GM15510 (cell line): ENCODE results near the gene MIPOL1.

Experiments used
- POLR2A ChIP-seq: IDR thresholded peaks from 3 replicates; pipeline ENCODE4 v1.6.1; 2011; ENCODE audit warnings: borderline replicate concordance; ENCODE audit not compliant: insufficient read length; ENCODE audit errors: extremely low read depth

The MIPOL1 gene

DNA sequence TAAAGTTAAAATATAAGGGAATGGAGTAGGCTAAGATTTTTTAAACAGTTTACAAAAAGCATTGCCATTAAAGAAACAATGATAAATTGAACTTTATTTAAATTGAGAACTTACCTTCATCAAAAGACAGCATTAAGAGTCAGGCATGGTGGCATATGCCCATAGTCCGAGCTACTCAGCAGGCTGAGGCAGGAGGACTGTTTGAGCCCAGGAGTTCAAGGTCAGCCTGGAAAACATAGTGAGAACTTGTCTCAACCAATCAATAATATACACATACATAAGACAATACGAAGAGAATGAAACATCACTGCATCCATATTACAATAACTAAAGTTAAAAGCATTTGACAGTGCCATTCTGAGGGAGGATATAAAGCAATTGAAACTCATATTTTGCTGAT is 299.7 kb downstream of the MIPOL1 start:
- TF ChIP-seq POLR2A: no peak

DNA sequence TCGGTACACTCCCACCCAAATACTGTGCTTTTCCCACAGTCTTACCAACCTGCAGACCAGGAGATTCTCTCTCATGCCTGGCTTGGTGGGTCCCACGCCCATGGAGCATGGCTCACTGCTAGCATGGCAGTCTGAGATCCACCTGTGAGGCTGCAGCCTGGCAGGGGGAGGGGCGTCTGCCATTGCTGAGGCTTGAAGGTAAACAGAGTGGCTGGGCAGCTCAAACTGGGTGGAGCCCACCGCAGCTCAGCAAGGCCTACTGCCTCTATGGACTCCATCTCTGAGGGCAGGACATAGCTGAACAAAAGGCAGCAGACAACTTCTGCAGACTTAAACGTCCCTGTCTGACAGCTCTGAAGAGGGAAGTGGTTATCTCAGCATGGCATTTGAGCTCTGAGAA is 304.1 kb downstream of the MIPOL1 start:
- no peak for TF ChIP-seq POLR2A

DNA sequence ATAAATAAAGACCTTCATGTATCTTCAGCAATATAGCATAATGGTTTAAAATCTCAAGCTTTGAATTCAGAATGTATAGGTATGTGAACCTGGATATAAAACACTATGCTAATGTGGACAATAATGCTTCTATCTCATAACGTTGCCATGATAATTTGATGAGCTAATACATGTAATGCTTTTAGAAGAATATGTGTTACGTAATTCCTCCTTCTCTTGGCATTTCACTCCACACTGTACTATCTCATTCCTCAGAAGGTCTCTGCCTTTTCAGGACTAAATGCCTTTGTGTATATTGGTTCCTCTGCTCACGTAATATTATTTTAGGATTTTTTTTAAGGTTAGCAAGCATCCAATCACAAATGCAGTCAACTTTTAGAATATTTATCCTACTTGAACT is 310.8 kb downstream of the MIPOL1 start:
- TF ChIP-seq POLR2A: no peak

DNA sequence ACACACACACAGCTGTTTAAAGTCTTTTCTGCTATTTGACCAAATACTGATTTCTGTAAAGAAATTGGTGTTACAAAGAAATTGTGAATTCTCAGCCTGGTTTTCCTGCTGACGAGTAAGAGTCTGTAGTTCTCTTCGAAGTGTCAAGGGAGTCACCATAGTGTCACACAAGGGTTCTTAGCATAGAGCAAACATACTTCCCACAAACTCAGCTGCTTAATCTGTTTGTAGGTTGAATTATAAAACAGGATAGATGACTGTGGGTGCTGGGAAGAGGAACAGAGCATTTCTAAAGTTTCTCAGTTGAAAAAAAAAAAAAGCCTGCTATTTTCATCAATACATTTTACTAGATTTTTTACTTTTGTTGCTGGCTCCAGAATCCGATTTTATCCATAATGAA is 314.4 kb downstream of the MIPOL1 start:
- TF ChIP-seq POLR2A: no peak

DNA sequence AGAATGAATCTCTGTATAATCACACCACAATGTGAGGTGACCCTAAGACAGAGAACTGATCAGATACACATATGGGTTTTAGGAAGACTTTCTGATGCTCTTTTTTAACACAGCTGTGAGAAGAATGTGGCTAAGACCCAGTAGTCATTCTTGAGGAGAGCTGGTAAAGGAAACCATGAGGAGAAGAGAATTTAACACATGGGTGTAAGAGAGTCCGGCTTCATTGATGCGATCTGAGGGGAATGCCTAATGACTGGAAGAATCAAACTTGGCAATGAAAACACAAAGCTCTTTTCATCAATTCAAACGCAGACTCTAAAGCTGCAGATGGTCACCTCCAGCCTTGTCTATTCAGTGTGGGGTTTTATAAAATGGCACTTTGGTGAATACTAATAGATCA is 318.0 kb downstream of the MIPOL1 start:
- TF ChIP-seq POLR2A: no peak

DNA sequence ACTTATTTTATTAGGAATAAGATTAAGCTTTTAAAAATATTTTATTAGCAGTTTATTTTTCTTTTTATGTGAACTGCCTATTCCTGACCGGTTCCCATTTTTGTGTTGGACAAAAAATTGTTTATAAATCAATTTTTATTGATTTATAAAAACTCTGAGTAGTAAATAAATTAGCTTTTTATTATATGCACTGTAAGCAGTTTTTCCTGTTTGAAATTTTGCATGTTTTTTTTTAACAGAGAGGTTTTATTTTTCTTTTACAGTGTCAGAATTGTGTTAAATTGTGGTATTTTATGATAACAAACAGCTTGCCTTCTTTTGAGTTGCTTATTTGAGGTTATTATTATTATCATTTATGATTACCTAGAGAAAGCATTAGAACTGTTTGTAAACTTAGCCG is 329.3 kb downstream of the MIPOL1 start:
- no peak for TF ChIP-seq POLR2A

DNA sequence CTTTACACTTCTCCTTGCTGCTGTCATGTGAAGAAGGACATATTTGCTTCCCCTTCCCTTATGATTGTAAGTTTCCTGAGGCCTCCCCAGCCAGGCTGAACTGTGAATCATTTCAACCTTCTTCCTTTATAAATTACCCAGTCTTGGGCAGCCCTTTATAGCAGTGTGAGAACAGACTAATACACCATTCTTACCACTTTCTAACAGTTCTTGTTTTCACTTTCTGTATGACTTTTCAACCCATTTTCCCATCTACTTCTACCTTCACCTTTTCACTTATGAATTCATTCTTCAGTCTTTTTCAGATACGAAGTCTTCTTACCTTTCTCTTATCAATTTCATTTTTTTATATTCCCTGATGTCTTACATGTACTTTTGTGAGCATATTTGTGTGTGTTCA is 342.3 kb downstream of the MIPOL1 start:
- no peak for TF ChIP-seq POLR2A

DNA sequence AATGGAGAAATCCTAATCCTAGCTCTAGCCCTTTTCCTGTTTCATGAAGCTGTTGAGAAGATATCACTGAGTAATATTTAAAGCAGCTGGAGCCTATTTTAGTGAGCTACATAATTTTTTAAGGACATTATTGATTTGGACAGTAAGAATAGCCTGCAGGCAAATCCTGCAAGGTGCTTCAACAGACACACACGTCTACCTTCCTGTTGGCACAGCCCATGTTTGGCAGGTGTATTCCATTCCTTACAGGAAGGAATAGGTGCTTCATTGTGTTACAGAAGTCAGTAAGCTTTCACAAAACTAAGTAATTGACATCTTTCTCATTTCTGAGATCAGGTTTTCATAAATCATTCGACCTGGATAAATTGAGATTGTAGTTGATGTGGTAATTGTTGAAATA is 346.7 kb downstream of the MIPOL1 start:
- no peak for TF ChIP-seq POLR2A

DNA sequence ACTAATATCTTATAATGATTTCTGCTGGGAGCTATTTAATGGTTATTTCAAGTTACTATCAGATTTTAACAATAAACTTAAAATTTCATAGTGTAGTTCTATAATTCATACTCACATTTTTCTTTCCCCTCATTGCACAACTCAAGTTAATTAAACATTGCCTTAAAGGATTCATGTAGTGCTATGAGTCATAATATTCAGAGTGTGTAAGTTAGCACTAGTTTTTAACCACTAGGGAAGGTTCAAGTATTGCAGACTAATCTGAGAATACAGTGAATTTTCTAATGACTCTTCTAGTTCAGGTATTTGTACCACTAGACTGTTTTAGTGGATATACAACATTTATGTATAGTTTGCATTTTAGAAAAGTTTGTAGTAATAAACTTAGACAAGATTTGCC is 347.4 kb downstream of the MIPOL1 start:
- no peak for TF ChIP-seq POLR2A

DNA sequence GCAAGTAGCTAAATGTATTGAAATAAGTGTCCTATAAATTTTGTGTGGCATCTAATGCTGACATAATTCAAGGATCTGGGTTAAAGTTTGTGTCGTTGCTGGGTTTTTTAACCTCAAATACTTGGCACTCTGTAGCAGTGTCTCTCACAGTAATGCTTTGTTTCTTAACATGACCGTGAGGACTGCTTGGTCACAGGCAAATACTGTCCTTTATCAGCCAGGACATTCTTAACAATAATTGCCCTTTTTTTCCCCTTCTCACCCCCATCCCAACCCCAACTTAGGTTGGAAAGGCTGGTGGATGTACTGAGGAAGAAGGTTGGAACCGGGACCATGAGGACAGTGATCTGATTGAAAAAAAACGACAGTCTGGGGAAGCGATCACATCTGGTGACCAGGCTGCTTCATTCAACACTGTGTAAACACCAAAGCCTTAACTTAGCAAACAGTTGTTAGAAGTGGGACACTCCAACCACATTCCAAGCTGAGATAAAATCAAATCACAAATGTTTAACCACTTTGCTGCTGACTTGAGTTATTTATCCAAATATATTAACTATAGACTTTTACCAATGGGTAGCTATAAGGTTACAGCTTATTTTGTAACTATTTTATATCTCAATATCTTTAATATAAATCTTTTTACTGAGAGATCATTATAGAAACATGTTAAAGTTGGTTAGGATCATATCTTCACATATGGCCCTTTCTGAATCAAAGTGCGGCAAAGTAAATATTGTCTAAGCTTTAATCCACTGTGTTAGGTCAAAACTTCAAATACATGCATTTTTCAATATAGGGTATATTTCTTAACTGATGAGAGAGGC is 349.1 kb downstream of the MIPOL1 start:
- no peak for TF ChIP-seq POLR2A

DNA sequence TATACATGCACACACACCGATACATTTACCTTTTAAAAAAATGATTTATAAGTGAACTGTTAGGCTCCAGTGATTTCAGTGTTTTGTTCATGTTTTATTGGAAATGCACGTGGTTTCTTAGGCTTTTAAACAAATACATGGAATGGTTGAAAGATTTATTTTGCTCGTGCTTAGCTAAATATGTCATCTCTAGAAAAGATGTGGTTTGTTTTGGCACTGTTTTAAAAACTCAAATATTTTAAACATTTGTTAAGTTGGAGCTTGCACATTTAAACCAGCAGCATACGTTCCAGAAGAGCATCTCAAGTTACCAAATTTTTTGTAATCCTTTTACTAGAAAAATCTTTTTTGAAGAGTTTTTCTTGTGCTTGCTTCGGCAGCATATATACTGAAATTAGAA is 352.8 kb downstream of the MIPOL1 start:
- TF ChIP-seq POLR2A: no peak

DNA sequence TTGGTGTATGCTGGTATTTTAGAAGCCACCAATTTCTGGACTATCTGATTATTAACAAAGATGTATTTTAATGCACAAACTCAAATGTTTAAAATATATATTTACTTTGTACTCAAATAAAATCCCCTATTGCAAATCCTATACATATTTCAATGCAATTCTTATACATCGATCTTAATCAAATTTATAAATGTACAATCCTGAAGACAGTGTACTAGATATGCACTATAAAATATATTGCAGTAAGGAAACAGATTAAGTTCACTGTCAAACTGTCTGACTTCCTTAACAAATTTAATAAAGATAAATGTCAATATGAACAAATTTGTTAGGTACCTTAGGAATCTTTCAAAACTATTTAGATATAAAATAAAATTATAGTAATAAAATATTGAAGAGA is 353.4 kb downstream of the MIPOL1 start:
- TF ChIP-seq POLR2A: no peak

DNA sequence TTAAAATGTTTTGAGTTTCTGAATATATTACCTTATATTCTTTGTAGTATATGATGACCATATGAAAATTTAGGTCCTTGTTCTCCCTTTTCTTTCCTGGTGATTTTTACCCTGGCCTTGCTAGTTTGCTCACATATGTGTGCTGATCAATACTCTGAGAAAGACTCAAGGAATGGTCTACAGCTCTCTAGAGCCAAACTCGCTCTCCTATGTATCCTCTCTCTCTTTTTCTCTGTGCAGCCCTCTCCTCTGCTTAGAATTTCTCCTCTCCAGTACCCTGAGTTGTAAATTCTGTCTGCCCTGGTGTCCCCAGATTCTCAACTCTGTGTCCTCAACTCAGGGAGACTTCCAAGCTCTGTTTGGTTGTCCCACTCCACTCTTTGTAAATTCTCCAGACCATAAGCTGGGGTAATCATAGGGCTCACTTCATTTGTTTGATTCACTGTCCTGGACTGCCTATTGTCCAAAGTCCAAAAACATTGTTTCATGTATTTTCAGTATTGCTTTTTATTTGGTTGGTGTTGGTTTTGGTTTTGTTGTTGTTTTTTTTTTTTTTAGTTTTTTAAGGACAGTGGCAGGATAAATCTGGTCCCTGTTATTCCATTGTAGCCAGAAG is 356.3 kb downstream of the MIPOL1 start:
- TF ChIP-seq POLR2A: no peak

DNA sequence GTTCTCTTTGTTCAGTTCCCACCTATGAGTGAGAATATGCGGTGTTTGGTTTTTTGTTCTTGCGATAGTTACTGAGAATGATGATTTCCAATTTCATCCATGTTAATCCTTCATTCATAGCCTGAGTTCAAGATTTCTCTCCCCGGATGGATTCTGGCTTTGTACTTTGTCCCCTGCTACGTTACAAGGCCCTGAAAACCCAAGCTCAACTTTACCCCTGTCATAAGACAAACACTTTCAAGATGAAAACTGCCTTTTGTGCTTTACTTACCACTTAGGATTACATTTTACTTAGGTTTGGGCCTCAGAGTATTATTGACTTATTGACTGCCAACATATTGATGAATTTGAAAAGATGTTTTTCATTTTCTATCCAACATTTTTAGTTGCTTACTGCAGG is 361.0 kb downstream of the MIPOL1 start:
- TF ChIP-seq POLR2A: no peak

DNA sequence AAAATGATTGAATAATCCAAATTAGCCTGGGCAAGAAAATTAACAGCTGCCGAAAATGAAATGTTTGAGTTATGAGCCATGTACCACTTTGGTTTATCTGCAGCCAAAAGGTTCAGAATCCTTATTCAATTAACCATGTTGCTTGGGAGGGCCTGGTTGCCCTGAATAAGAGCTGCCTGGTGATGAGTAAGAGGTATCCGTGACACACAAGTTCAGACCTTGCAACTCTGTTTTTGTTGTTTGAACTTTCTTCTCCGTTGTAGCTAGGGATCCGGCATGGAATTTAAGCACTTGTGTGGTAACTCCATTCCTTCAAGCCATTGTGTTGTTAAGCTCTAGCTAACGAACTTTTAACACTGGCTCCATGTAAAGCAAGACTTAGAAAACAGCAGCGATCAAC is 361.6 kb downstream of the MIPOL1 start:
- TF ChIP-seq POLR2A: no peak

DNA sequence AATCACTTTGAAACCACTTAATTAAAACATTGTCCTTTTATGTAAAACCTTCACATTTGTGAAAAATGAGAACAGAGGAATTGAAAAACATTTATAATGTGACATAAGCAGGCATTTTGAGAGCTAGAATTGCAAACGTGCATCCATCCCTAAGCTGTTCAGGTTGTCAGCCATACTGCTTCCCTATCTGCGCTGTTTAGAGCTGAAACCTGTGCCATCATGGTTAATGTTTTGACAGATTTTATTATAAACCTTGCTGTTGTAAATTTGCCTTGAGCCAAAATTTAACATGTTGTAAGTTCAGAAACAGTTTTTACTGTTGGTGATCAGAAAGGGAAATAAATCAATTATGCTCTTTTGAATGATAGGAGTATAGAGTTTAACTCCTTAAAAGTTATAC is 365.5 kb downstream of the MIPOL1 start:
- TF ChIP-seq POLR2A: no peak
